Measurements from ENCODE around the gene SRCAP. TPM values are rescaled to one million over a fixed set of nuclear protein-coding genes. Genes with fewer than 3 reads are reported as not detected.

Gene SRCAP
- total RNA-seq, 1 experiment from 2014 or later = 58.5 TPM

- Mint-ChIP-seq H3K4me3 (peak overlapping the region; percentile 95), H3K9me3 (no peaks in the 10 kb centered on the region), H3K27me3 (ENCODE audit: low read depth) (peaks cover 49% of the 10 kb centered on the region), H3K36me3 (peaks cover 20% of the 10 kb centered on the region), H3K27ac (peak overlapping the region; percentile 100), H3K4me1 (peaks cover 19% of the 10 kb centered on the region)
- POLR2A ChIA-PET = interaction anchor here (0.6 to 1.3 kb wide), 4 partner anchors 20 to 874 kb away, joined by 3 to 5 read pairs (median 4); partner anchors contain the start of gene FBRS
- ATAC-seq (peak; percentile 71), DNase-seq (ENCODE audit: low spot score) (peak; percentile 99)
- CTCF ChIA-PET = interaction anchor here (1.3 to 2.3 kb wide), 2 partner anchors 21 to 48 kb away, joined by 3 to 6 read pairs; partner anchors contain the start of gene PRR14
- peak; percentile 31; the same call in 1 of the 2 replicates for TF ChIP-seq USF2 (CRISPR knock-in tag; IDR thresholded peaks at IDR 0.05)
- 0 out of 2 replicates have a peak, but pooled peaks have one; percentile 20 for TF ChIP-seq HMGA2 (CRISPR knock-in tag; IDR thresholded peaks at IDR 0.05)
- 0 out of 2 replicates have a peak, but pooled peaks have one; percentile 21 for TF ChIP-seq IRF1 (CRISPR knock-in tag; IDR thresholded peaks at IDR 0.05)
- TF ChIP-seq CREB1 (CRISPR knock-in tag; IDR thresholded peaks at IDR 0.05) = peak; percentile 73; the same call in 1 of the 2 replicates
- TF ChIP-seq, protein P1, sequence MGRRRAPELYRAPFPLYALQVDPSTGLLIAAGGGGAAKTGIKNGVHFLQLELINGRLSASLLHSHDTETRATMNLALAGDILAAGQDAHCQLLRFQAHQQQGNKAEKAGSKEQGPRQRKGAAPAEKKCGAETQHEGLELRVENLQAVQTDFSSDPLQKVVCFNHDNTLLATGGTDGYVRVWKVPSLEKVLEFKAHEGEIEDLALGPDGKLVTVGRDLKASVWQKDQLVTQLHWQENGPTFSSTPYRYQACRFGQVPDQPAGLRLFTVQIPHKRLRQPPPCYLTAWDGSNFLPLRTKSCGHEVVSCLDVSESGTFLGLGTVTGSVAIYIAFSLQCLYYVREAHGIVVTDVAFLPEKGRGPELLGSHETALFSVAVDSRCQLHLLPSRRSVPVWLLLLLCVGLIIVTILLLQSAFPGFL (CRISPR knock-in tag; IDR thresholded peaks at IDR 0.05; ENCODE audit: borderline replicate concordance) = no peak
- no peak for TF ChIP-seq IRF2 (CRISPR knock-in tag; IDR thresholded peaks at IDR 0.05; ENCODE audit: borderline replicate concordance, low read depth)
- peak; percentile 49; the same call in 1 of the 2 replicates for TF ChIP-seq E2F1 (CRISPR knock-in tag; IDR thresholded peaks at IDR 0.05)
- TF ChIP-seq ZBTB43 (CRISPR knock-in tag; IDR thresholded peaks at IDR 0.05) = peak; percentile 25; the same call in 1 of the 2 replicates
- 0 out of 2 replicates have a peak, but pooled peaks have one; percentile 15 for TF ChIP-seq TEAD1 (CRISPR knock-in tag; IDR thresholded peaks at IDR 0.05)
- TF ChIP-seq, protein P2, sequence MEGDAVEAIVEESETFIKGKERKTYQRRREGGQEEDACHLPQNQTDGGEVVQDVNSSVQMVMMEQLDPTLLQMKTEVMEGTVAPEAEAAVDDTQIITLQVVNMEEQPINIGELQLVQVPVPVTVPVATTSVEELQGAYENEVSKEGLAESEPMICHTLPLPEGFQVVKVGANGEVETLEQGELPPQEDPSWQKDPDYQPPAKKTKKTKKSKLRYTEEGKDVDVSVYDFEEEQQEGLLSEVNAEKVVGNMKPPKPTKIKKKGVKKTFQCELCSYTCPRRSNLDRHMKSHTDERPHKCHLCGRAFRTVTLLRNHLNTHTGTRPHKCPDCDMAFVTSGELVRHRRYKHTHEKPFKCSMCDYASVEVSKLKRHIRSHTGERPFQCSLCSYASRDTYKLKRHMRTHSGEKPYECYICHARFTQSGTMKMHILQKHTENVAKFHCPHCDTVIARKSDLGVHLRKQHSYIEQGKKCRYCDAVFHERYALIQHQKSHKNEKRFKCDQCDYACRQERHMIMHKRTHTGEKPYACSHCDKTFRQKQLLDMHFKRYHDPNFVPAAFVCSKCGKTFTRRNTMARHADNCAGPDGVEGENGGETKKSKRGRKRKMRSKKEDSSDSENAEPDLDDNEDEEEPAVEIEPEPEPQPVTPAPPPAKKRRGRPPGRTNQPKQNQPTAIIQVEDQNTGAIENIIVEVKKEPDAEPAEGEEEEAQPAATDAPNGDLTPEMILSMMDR (IDR thresholded peaks at IDR 0.05) = no peak
- no peak for TF ChIP-seq AFF4 (CRISPR knock-in tag; IDR thresholded peaks at IDR 0.05; ENCODE audit: borderline replicate concordance)
- TF ChIP-seq, protein P3, sequence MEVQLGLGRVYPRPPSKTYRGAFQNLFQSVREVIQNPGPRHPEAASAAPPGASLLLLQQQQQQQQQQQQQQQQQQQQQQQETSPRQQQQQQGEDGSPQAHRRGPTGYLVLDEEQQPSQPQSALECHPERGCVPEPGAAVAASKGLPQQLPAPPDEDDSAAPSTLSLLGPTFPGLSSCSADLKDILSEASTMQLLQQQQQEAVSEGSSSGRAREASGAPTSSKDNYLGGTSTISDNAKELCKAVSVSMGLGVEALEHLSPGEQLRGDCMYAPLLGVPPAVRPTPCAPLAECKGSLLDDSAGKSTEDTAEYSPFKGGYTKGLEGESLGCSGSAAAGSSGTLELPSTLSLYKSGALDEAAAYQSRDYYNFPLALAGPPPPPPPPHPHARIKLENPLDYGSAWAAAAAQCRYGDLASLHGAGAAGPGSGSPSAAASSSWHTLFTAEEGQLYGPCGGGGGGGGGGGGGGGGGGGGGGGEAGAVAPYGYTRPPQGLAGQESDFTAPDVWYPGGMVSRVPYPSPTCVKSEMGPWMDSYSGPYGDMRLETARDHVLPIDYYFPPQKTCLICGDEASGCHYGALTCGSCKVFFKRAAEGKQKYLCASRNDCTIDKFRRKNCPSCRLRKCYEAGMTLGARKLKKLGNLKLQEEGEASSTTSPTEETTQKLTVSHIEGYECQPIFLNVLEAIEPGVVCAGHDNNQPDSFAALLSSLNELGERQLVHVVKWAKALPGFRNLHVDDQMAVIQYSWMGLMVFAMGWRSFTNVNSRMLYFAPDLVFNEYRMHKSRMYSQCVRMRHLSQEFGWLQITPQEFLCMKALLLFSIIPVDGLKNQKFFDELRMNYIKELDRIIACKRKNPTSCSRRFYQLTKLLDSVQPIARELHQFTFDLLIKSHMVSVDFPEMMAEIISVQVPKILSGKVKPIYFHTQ (CRISPR knock-in tag; IDR thresholded peaks at IDR 0.05) = no peak
- peak; percentile 85; the same call in 1 of the 2 replicates for TF ChIP-seq ZNF416 (CRISPR knock-in tag; IDR thresholded peaks at IDR 0.05)
- no peak for TF ChIP-seq ZNF263 (CRISPR knock-in tag; IDR thresholded peaks at IDR 0.05; ENCODE audit: low read depth)
- TF ChIP-seq GABPB1 (CRISPR knock-in tag; IDR thresholded peaks at IDR 0.05) = peak; percentile 39; the same call in 1 of the 2 replicates
- TF ChIP-seq NFATC4 (CRISPR knock-in tag; IDR thresholded peaks at IDR 0.05) = peak; percentile 23; the same call in 1 of the 2 replicates
- peak; percentile 55 for TF ChIP-seq HMGXB4 (CRISPR knock-in tag; IDR thresholded peaks at IDR 0.05)
- TF ChIP-seq FOXK1 (CRISPR knock-in tag; IDR thresholded peaks at IDR 0.05) = peak; percentile 87
Measured at GRCh38 chr16:30698139-30698815, 694 bp upstream of the SRCAP start.

All from WTC11 (cell line).